ENCODE results near the gene SPSB4.
"Not testable (repeated sequence)": the region's sequence is repeated elsewhere in the genome, so short reads cannot be mapped to it uniquely, and the experiment has no call there.

The SPSB4 gene

DNA sequence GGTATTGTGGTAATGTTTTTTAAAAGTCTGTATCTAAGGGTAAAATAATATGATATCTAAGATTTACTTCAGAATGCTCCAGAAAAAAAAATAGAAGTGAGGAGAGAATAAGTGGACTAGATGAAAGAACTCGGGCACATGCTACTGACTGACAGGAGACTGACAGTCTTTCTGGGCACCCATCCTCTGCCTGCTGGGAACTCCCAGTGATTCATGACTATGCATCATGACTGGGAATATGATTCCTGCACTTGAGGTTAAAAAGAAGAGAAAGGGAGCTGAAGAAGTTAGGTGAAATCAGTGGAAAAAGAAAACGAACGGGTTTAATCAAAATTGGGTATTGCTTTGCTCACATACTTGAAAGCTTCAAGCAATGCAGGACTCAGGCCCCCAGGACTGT, 35.7 kb upstream of the SPSB4 start:
- H3K4me3 ChIP-seq (ENCODE audit: low read length) = no peak overlapping the region
- DNase-seq (ENCODE audit: low read depth) = no peak
- TF ChIP-seq, protein P1, sequence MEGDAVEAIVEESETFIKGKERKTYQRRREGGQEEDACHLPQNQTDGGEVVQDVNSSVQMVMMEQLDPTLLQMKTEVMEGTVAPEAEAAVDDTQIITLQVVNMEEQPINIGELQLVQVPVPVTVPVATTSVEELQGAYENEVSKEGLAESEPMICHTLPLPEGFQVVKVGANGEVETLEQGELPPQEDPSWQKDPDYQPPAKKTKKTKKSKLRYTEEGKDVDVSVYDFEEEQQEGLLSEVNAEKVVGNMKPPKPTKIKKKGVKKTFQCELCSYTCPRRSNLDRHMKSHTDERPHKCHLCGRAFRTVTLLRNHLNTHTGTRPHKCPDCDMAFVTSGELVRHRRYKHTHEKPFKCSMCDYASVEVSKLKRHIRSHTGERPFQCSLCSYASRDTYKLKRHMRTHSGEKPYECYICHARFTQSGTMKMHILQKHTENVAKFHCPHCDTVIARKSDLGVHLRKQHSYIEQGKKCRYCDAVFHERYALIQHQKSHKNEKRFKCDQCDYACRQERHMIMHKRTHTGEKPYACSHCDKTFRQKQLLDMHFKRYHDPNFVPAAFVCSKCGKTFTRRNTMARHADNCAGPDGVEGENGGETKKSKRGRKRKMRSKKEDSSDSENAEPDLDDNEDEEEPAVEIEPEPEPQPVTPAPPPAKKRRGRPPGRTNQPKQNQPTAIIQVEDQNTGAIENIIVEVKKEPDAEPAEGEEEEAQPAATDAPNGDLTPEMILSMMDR (conservative IDR thresholded peaks at IDR 0.05; ENCODE audit: low read depth, low read length) = no peak

DNA sequence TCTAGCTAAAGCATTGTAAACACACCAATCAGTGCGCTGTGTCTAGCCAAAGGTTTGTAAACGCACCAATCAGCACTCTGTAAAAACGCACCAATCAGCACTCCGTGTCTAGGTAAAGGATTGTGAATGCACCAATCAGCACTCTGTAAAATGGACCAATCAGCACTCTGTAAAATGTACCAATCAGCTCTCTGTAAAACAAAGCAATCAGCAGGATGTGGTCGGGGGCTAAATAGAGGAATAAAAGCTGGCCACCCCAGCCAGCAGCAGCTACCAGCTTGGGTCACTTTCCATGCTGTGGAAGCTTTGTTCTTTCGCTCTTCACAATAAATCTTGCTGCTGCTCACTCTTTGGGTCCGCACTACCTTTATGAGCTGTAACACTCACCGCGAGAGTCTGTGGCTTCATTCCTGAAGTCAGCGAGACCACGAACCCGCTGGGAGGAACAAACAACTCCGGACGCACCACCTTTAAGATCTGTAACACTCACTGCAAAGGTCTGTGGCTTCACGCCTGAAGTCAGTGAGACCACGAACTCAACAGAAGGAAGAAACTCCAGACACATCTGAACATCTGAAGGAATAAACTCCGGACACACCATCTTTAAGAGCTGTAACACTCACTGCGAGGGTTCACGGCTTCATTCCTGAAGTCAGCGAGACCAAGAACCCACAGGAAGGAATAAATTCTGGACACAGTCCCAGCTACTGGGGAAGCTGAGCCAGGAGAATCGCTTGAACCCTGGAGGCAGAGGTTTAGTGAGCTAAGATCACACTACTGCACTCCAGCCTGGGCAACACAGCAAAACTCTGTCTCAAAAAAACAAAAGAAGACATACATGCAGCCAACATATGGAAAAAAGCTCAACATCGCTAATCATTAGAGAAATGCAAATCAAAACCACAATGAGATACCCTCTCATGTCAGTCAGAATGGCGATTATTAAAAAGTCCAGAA, 33.5 kb upstream of the SPSB4 start:
- not testable (repeated sequence) for DNase-seq (ENCODE audit: low read depth); H3K4me3 ChIP-seq (ENCODE audit: low read length)

DNA sequence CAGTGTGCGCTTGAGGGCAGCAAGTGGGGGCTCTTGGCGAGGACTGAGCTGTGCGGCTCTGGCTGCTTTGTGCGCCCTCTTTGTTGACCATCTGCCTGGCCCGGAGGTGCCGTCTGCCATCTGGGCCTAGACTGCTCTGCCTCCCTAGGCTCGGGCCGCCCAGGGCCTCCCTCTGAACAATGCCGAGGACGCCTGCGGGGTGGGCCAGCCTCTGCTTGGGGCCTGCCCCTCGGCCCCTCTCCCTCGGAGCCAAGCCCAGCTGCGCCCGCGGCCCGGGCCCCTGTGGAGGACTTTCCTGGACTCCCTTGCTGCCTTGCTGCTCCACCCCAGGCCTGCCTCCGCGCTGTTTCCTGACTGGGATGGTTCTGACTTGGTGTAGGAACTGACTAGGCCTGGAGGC, 31.9 kb upstream of the SPSB4 start:
- no peak for DNase-seq (ENCODE audit: low read depth)
- H3K4me3 ChIP-seq (ENCODE audit: low read length) = no peak overlapping the region
- TF ChIP-seq, protein P1 (conservative IDR thresholded peaks at IDR 0.05; ENCODE audit: low read depth, low read length) = no peak

DNA sequence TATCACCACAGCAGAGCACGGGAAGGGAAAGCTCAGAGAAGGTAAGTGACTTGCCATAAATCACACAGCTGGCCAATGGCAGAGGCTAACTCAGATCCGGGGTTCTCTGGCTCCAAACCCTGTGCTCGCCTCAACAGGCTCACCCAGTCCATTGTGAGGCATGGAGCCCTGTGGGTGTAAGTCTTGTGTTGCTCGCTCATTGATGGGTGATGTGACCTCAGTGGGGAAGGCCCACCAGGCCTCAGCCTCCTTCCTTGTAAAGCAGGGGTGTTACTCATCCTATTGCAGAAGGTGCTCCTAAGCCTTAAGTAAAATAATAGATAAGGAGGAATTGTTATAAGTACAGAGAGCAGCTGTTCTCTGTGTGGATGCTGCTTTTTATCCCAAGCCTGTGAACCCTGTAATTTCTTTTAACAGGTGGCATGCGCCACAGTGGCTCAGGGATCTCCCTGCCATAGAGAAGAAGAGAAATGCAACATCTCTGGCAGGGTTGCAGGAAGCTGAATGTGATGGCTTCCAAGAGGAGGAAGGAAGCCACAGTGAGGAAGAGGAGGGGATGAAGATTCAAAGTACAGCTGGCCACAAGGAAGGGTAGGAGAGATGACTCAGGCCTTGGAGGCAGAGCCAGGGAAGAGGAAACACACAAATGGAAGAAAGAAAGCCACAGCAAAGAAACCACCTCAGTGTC, 30.9 kb upstream of the SPSB4 start:
- DNase-seq (ENCODE audit: low read depth) = no peak
- no peak overlapping the region for H3K4me3 ChIP-seq (ENCODE audit: low read length)
- TF ChIP-seq, protein P1 (conservative IDR thresholded peaks at IDR 0.05; ENCODE audit: low read depth, low read length) = no peak

DNA sequence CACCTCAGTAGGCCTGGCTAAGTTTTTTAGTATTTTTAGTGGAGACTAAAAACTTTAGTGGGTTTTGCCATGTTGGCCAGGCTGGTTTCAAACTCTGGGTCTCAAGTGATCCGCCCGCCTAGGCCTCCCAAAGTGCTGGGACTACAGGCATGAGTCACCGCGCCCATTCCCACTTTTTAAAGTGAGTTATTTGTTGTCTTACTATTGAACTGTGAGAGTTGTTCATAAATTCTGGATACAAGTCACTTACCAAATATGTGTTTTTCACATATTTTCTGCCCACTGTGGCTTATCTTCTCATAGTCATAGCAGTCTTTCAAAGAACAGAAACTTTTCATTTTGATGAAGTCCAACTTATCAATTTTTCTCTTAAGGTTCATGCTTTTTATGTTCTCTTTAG, 29.9 kb upstream of the SPSB4 start:
- no peak for DNase-seq (ENCODE audit: low read depth)
- TF ChIP-seq, protein P1 (conservative IDR thresholded peaks at IDR 0.05; ENCODE audit: low read depth, low read length) = no peak

DNA sequence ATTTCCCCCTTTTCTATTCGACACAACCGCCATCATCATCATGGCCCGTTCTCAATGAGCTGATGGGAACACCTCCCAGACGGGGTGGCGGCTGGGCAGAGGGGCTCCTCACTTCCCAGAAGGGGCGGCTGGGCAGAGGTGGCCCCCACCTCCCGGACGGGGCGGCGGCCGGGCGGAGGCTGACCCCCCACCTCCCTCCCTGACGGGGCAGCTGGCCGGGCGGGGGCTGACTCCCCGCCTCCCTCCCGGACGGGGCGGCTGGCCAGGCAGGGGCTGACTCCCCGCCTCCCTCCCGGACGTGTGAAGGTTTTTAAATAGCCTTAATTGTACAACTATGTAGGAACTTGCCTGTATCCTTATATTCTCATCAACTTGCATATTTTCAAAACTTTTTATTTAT, 20.9 kb upstream of the SPSB4 start:
- DNase-seq (ENCODE audit: low read depth) = no peak
- no peak overlapping the region for H3K4me3 ChIP-seq (ENCODE audit: low read length)
- TF ChIP-seq, protein P1 (conservative IDR thresholded peaks at IDR 0.05; ENCODE audit: low read depth, low read length) = no peak

More for the DNA sequence above, 29.9 kb upstream of the SPSB4 start:
- H3K4me3 ChIP-seq (ENCODE audit: low read length) = no peak overlapping the region

DNA sequence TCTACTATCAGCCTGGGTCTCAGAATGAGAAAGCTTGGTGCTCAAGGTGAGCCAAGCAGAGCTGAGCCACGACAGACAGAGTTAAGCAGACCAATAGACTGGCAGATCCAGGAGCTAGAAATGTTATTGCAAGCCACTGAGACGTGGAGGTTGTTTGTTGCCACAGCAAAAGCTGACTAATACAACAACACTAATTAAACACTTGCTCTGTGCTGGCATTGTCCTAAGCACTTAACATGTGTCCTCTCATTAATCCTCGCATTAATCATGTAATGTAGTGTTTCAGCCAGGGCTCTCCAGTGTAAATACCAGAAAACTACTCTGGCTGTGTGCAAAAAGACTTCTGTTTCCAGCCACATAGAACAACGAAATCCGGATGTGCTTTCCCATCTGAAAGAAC, 11.6 kb upstream of the SPSB4 start:
- DNase-seq (ENCODE audit: low read depth) = no peak
- no peak overlapping the region for H3K4me3 ChIP-seq (ENCODE audit: low read length)
- TF ChIP-seq, protein P1 (conservative IDR thresholded peaks at IDR 0.05; ENCODE audit: low read depth, low read length) = no peak

All from retinal pigment epithelial cell (primary cell).